Glomerular endothelial cell (primary cell): ENCODE data around the gene HLA-DOB. TPM values are rescaled to one million over a fixed set of nuclear protein-coding genes. Genes with fewer than 3 reads are reported as not detected.

Experiments
- DNase-seq: peaks from one replicate; pipeline ENCODE4 v3.0.0-alpha.2; 2011; ENCODE audit warnings: low read depth, low spot score; ENCODE audit errors: extremely low read depth
- total RNA-seq: library from RNA; depleted of rRNA; stranded (reverse); fragments of >200 nt; gene quantifications from 2 replicates; pipeline ENCODE4 v1.2.3, GENCODE V29; 2015

The HLA-DOB gene
- total RNA-seq = 0.29 and 1.2 TPM in 2 replicates

GRCh38 chr6:32816746-32817204 is at the start of gene HLA-DOB:
HLA-DOB (minus strand) TSS chr6:32817002; CDS start chr6:32816951, 51 bp downstream.
- DNase-seq = no peak

- no peak for DNase-seq
These were observed 49.1 kb upstream of the HLA-DOB start for GRCh38 chr6:32865724-32866443.

GRCh38 chr6:32862725-32863124 is 45.9 kb upstream of the HLA-DOB start:
- DNase-seq = no peak

- no peak for DNase-seq
These were observed 43.9 kb upstream of the HLA-DOB start for GRCh38 chr6:32860674-32861073.

GRCh38 chr6:32858194-32858593 is 41.4 kb upstream of the HLA-DOB start:
- no peak for DNase-seq

- DNase-seq = no peak
These were observed 40.5 kb upstream of the HLA-DOB start for GRCh38 chr6:32857156-32857891.

- no peak for DNase-seq
These were observed 38.8 kb upstream of the HLA-DOB start for GRCh38 chr6:32855467-32856174.

GRCh38 chr6:32854376-32855178 is 37.8 kb upstream of the HLA-DOB start:
- no peak for DNase-seq

- no peak for DNase-seq
These were observed 37.0 kb upstream of the HLA-DOB start, which contains the start of the genes PSMB9 and TAP1 for GRCh38 chr6:32853541-32854375. PSMB9 (plus strand) TSS chr6:32854192; CDS start chr6:32854230, 38 bp downstream. TAP1 (minus strand) TSS chr6:32853704; CDS start chr6:32853636, 68 bp downstream.

GRCh38 chr6:32852844-32853540 is 36.2 kb upstream of the HLA-DOB start:
- no peak for DNase-seq

GRCh38 chr6:32852018-32852843 is 35.4 kb upstream of the HLA-DOB start:
- DNase-seq = no peak

GRCh38 chr6:32851025-32851424 is 34.2 kb upstream of the HLA-DOB start:
- no peak for DNase-seq

GRCh38 chr6:32849126-32849525 is 32.3 kb upstream of the HLA-DOB start:
- DNase-seq = no peak

- no peak for DNase-seq
These were observed 31.0 kb upstream of the HLA-DOB start for GRCh38 chr6:32847795-32848194.

- no peak for DNase-seq
These were observed 30.2 kb upstream of the HLA-DOB start for GRCh38 chr6:32847004-32847403.

- no peak for DNase-seq
These were observed 28.6 kb upstream of the HLA-DOB start for GRCh38 chr6:32845384-32845884.

GRCh38 chr6:32844839-32845383 is 28.1 kb upstream of the HLA-DOB start:
- DNase-seq = no peak
